ENCODE measurements around the gene GLCE. TPM values are rescaled to one million over a fixed set of nuclear protein-coding genes. Genes with fewer than 3 reads are reported as not detected.

GLCE gene
- 1 to 10 TPM; 3.9 to 4.4 TPM for total RNA-seq

DNA sequence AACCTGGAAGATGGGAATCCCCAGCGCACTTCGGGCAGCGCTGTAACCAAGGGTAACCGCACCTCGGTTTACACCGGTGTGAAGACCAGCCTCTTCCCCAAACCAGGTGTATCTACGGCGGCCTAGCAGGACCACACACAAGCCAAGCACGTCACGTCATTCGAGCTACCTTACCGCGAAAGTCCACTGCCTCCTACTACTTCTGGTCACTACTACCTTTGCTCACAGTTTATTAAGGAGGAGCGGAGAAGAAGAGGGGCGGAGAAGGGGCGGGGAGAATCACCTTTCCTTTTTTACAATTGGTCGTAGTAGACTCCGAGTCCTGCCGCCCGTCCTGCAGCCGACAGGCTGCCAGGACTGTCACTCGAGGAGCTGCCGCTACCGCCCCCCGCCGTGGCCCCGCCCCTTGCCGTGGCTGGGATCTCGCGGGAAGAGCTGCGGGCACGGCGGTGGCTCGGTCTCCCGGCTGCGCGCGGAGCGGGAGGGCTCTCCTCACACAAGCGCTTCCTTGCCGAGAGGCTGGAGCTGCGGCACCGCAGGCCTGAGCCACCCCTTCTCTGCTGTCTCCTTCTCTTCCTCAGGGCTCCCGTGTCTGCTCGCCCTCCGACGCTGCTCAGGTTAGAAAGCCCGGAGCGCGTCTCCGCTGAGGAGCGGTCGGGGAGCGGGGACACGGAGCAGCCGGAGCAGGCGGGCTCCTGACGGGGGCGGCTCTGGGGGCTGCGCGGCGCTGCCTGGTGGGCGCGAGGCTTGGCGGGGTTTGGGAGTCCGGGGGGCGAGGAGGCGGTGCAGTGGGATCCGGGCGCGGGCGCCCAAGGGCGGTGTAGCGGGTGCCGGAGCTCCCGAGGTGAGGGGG, at the start of gene GLCE:
Gene GLCE (plus strand): TSS at position 495 of the 853 bp plus-strand sequence. CDS start 95,172 bp downstream, outside the sequence.
- Mint-ChIP-seq H3K9me3 (no peaks in the 10 kb centered on the region), H3K36me3 (no peaks in the 10 kb centered on the region), H3K27ac (peak within 1 kb of the TSS; percentile 91)
- peak; percentile 97 to 98 for ATAC-seq
- peak; percentile 96 for DNase-seq (ENCODE audit: low spot score in 2 of 2)

DNA sequence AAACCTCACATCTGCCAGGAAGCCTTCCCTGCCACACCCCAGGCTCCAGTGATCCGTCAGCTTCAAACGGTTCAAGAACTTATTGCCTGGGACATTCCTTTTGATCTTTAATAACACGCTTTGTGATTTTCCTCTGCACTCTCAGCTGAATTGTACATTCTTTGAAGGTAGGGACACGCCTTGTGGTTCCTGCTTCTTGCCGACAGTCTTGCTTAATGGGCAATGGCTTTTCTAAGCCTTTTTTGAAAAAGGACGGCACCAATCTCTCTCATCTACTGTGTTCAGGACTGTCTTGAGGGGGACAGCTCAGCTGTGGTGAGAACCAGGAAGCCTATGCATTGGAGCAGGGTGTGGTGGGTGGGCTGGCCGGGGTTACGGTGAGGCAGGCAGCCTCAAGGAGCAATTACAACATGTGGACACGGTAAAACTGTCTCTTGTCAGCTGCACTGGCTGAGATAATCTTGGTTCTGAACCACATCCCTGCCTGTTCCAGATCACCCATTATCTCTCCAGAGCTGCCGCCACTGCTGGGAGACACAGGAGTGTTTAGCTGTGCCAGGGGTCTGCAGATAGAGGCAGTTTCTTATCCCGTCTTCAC, 46.0 kb upstream of the GLCE start:
- H3K9me3 Mint-ChIP-seq = no peaks in the 10 kb centered on the region

DNA sequence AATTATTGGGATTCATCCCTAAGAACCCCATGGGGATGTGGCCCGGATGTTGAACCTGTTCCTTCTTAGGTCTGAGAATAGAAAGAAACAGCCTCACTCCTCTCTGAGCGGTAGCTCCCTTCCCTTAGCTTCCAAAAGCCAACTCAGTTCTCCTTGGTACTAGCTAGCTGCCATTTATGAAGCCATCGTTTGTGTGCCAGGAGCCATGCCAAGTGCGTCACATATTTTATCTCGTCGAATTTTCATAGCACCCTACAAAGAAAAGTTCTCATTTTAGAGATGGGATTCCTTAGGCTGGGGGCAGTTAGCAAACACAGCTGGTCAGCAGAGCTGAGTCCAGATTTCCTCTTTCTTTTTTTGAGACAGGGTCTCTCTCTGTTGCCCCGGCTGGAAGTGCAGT, 45.4 kb upstream of the GLCE start:
- DNase-seq (ENCODE audit: low spot score in 2 of 2) (no peak), ATAC-seq (no peak)
- Mint-ChIP-seq H3K27ac (no peak overlapping the region), H3K9me3 (no peaks in the 10 kb centered on the region), H3K36me3 (no peaks in the 10 kb centered on the region)

More for the DNA sequence above, 46.0 kb upstream of the GLCE start:
- H3K36me3 Mint-ChIP-seq = no peaks in the 10 kb centered on the region
- H3K27ac Mint-ChIP-seq = no peak overlapping the region
- DNase-seq (ENCODE audit: low spot score in 2 of 2) = no peak
- ATAC-seq = no peak

DNA sequence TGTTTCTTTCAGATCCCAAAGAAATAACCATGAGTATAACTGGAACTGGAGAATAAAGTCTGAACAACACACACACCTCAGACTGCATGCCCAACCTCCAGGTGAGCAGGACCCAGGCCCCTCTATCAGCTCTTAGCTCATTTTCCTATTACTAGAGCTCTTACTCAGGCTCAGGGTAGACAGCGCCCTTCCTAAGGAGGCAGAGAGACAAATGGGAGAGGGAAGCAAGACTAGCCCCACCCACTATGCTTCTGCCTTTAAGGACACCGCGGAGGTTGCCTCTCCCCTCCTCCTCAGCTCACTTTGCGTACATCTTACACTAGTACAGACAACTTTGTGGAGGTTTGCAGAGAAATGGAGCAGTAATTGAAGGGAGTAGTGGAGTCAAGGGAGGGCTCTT, 44.0 kb upstream of the GLCE start:
- H3K9me3 Mint-ChIP-seq = no peaks in the 10 kb centered on the region
- no peak for DNase-seq (ENCODE audit: low spot score in 2 of 2)
- no peak overlapping the region for H3K27ac Mint-ChIP-seq
- no peak for ATAC-seq
- H3K36me3 Mint-ChIP-seq = no peaks in the 10 kb centered on the region

DNA sequence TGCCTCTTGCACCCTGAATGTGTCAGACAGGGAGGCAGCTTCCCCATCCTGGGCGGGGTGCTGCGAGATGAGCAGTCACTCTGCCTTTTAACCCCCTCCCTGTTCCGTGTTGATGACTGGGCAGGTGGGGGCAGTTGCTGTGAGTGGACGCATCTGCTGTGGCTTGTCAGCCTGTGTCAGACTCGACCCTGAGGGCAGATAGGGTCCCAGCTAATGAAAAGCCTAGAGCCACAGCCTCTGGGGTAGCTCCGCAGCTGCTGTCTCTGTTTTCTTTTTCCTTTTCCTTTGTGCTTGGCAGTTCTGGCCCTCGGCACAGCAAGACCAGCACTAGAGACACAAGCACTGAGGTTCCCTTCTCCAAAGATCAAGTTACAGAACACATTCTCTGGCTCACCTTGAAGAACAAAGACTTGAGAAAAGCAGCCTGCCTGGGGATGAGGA, 43.0 kb upstream of the GLCE start:
- ATAC-seq (no peak), DNase-seq (ENCODE audit: low spot score in 2 of 2) (no peak)
- Mint-ChIP-seq H3K9me3 (no peaks in the 10 kb centered on the region), H3K36me3 (no peaks in the 10 kb centered on the region), H3K27ac (no peak overlapping the region)

GRCh38 chr15:69118089-69118488, 42.3 kb upstream of the GLCE start:
- no peak for ATAC-seq
- no peaks in the 10 kb centered on the region for H3K36me3 Mint-ChIP-seq
- H3K27ac Mint-ChIP-seq = no peak overlapping the region
- H3K9me3 Mint-ChIP-seq = no peaks in the 10 kb centered on the region
- DNase-seq (ENCODE audit: low spot score in 2 of 2) = no peak

DNA sequence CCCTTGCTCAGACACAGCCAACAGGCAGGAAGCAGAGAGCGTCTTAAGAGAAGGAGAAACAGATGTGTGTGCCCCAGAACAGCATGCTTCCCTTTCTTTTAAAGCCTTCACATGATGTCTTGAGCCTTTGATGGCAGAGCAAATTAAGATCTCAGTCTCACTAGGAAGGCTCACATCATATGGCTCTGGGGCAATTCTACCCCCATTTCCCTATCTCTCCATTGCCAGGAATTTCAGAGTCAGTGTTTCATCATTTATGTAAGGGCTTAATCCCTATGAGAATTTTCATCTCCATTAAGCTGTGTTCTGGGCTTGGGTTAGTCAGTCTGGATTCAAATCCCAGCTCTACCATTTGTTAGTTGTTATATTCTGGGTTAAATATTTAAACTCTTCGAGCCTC, 41.4 kb upstream of the GLCE start:
- Mint-ChIP-seq H3K36me3 (no peaks in the 10 kb centered on the region), H3K27ac (no peak overlapping the region), H3K9me3 (no peaks in the 10 kb centered on the region)
- ATAC-seq (no peak), DNase-seq (ENCODE audit: low spot score in 2 of 2) (no peak)

- no peaks in the 10 kb centered on the region for H3K9me3 Mint-ChIP-seq
- H3K27ac Mint-ChIP-seq = no peak overlapping the region
- DNase-seq (ENCODE audit: low spot score in 2 of 2) (no peak), ATAC-seq (no peak)
- H3K36me3 Mint-ChIP-seq = no peaks in the 10 kb centered on the region
Measured at GRCh38 chr15:69119683-69120395, 40.6 kb upstream of the GLCE start.

DNA sequence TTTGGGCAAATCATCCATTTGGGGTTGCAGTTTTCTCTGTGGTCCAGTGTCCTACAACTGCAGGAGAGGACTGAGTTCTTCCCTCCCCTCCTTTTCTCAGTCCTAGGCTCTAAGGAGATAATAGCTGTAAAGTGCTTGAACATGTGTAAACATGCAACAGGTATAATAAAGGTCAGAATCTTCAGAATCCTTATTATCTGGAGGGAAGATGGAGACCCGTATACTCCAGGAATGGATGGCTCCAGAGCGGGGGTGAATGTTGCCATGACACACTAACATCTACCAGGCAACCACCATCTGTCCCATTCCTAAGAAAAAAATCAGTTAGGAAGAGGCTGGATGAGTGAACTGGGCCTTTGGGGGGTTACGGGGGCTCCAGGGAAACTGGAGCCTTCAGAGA, 39.7 kb upstream of the GLCE start:
- no peak for DNase-seq (ENCODE audit: low spot score in 2 of 2)
- Mint-ChIP-seq H3K9me3 (no peaks in the 10 kb centered on the region), H3K27ac (no peak overlapping the region), H3K36me3 (no peaks in the 10 kb centered on the region)
- no peak for ATAC-seq

- no peaks in the 10 kb centered on the region for H3K36me3 Mint-ChIP-seq
- no peak for DNase-seq (ENCODE audit: low spot score in 2 of 2)
- no peaks in the 10 kb centered on the region for H3K9me3 Mint-ChIP-seq
- no peak for ATAC-seq
- H3K27ac Mint-ChIP-seq = no peak overlapping the region
Measured at GRCh38 chr15:69121198-69121828, 39.1 kb upstream of the GLCE start.

DNA sequence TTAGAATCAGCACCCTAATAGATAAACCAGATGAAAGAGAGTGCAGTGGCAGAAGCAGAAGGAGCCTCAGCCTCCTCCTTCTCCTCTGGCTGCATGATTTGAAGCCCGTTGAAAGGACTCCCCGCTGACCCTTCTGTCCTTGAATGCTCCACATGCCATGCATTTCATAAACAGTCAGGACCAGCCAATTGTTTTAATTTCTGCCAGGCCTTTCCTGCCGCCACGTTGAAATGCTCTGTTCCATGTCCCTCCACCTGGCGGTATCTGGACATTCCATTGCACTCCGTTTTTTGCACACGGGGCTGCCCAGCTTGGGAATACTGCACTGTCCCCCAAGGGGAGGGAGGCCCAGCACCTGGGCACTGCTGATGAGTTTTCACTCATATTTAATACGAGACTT, 35.2 kb upstream of the GLCE start:
- DNase-seq (ENCODE audit: low spot score in 2 of 2) = no peak
- Mint-ChIP-seq H3K9me3 (no peaks in the 10 kb centered on the region), H3K36me3 (no peaks in the 10 kb centered on the region), H3K27ac (no peak overlapping the region)
- ATAC-seq = no peak

DNA sequence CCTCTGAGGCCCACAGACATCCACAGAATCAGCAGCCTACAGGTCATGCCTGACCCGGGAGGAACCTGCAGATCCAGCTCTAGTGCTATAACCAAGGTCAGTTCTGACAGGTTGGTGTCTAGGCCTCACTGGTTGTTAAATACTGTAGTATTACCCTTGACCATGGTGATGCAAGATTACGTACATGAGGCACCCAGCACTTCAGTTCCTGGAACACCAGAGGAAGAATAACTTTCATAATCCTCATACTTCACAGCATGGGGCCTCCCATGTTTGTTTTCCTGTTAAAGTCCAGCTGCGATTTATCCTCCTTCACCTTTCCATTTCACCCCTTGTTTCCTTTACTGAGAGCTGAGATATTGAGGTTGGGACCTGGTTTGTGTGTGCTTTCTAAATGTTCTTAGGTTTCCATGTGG, 34.4 kb upstream of the GLCE start:
- ATAC-seq = no peak
- H3K27ac Mint-ChIP-seq = no peak overlapping the region

DNA sequence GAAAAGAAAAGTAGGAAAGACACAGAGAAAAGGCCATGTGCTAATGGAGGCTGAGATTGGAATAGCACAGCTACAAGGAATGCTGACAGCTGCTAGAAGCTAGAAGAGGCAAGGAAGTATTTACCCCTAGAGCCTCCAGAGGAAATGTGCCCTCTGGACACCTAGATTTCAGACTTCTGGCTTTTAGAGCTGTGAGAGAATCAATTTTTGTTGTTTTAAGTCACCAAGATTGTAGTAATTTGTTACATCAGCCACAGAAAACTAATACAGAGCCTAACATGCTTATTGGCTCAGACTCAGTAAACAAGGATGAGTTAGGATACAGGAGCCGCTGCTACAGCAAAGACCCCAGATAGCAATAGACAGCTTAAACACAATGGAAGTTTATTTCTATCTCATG, 33.1 kb upstream of the GLCE start:
- ATAC-seq (no peak), DNase-seq (ENCODE audit: low spot score in 2 of 2) (no peak)
- H3K27ac Mint-ChIP-seq = no peak overlapping the region
- no peaks in the 10 kb centered on the region for H3K36me3 Mint-ChIP-seq
- no peaks in the 10 kb centered on the region for H3K9me3 Mint-ChIP-seq

More for the DNA sequence above, 34.4 kb upstream of the GLCE start:
- DNase-seq (ENCODE audit: low spot score in 2 of 2) = no peak
- Mint-ChIP-seq H3K36me3 (no peaks in the 10 kb centered on the region), H3K9me3 (no peaks in the 10 kb centered on the region)

DNA sequence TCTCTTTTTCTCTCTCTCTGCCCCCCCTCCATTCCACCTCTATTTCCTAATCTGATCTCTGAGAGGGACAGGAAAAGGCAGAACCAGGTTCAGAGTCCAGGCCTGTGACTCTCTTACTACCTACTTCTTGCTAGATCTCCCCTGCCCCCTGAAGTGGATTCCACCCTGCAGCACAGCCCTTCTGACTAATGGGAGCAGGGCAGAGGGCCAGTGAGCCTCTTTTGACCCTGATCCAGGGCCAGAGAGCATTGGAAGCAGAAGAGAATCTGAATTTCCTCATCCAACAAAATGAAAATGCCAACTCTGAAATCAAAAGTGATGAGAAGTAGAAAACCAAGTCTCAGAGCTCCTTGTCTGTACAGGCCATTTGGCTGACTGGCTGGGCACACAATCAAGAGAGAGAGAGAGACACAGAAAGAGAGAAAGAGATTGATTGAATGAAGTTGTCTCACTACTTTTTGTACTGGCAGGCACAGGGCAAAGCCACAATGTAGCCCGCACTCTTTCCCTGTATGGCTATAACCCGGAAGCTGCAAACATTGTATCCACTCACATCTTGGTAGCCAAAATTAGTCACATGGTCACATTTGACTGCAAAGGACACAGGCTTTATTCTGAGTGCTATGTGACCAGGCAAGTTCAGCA, 31.6 kb upstream of the GLCE start:
- no peak overlapping the region for H3K27ac Mint-ChIP-seq
- no peaks in the 10 kb centered on the region for H3K9me3 Mint-ChIP-seq
- no peak for ATAC-seq
- no peak for DNase-seq (ENCODE audit: low spot score in 2 of 2)
- H3K36me3 Mint-ChIP-seq = no peaks in the 10 kb centered on the region

GRCh38 chr15:69131362-69132220, 28.8 kb upstream of the GLCE start:
- no peak for DNase-seq (ENCODE audit: low spot score in 2 of 2)
- ATAC-seq = no peak
- Mint-ChIP-seq H3K27ac (no peak overlapping the region), H3K9me3 (no peaks in the 10 kb centered on the region), H3K36me3 (no peaks in the 10 kb centered on the region)

- no peaks in the 10 kb centered on the region for H3K9me3 Mint-ChIP-seq
- no peak for ATAC-seq
- H3K36me3 Mint-ChIP-seq = no peaks in the 10 kb centered on the region
- H3K27ac Mint-ChIP-seq = no peak overlapping the region
- DNase-seq (ENCODE audit: low spot score in 2 of 2) = no peak
Measured at GRCh38 chr15:69132430-69132829, 28.0 kb upstream of the GLCE start.
